Muscle layer of colon (tissue), 2 donors: ENCODE results near the gene SYT9.

Experiments used
- H3K27ac ChIP-seq: one replicate; pipeline ENCODE4 v1.7.0; 2013; ENCODE audit warnings: low read depth, mild to moderate bottlenecking, low read length, moderate library complexity
- H3K27me3 ChIP-seq, 2 donors: one replicate each; pipeline ENCODE4 v1.7.0; 2013; ENCODE audit warnings: low read length in 2 of 2, mild to moderate bottlenecking in 2 of 2; ENCODE audit not compliant: insufficient read depth in 2 of 2, control insufficient read depth in 1 of 2
- H3K36me3 ChIP-seq: one replicate; pipeline ENCODE4 v1.7.0; 2013; ENCODE audit warnings: mild to moderate bottlenecking, low read length; ENCODE audit not compliant: insufficient read depth
- H3K4me1 ChIP-seq: one replicate; pipeline ENCODE4 v1.7.0; 2013; ENCODE audit warnings: mild to moderate bottlenecking, low read length; ENCODE audit not compliant: insufficient read depth
- H3K4me3 ChIP-seq, 2 donors: one replicate each; pipeline ENCODE4 v1.7.0; 2013; ENCODE audit warnings: low read length in 2 of 2, low read depth in 1 of 2, mild to moderate bottlenecking in 1 of 2, moderate library complexity in 1 of 2
- H3K9ac ChIP-seq: one replicate; pipeline ENCODE4 v1.7.0; 2013; ENCODE audit warnings: low read length
- H3K9me3 ChIP-seq: one replicate; pipeline ENCODE4 v1.7.0; 2013; ENCODE audit warnings: mild to moderate bottlenecking, low read length
- donor health status: abdominal sarcoma.
- donor health status: Adenocarcinoma of cecum.

Gene SYT9

GRCh38 chr11:7414973-7415817 is 163.5 kb downstream of the SYT9 start:
- Histone ChIP-seq H3K9me3 (peaks cover 5% of the 10 kb centered on the region), H3K27me3 (no peaks in the 10 kb centered on the region), H3K4me1 (no peaks in the 10 kb centered on the region), H3K36me3 (no peaks in the 10 kb centered on the region), H3K9ac (no peak overlapping the region), H3K27ac (no peak overlapping the region), H3K4me3 (no peak overlapping the region)

GRCh38 chr11:7416080-7416479 is 164.4 kb downstream of the SYT9 start:
- Histone ChIP-seq H3K4me1 (no peaks in the 10 kb centered on the region), H3K27me3 (no peaks in the 10 kb centered on the region), H3K9ac (no peak overlapping the region), H3K36me3 (no peaks in the 10 kb centered on the region), H3K27ac (no peak overlapping the region), H3K9me3 (peaks cover 4% of the 10 kb centered on the region), H3K4me3 (no peak overlapping the region)

GRCh38 chr11:7417328-7417727 is 165.6 kb downstream of the SYT9 start:
- no peaks in the 10 kb centered on the region for H3K27me3 ChIP-seq
- H3K9me3 ChIP-seq: no peaks in the 10 kb centered on the region

GRCh38 chr11:7418061-7418460 is 166.4 kb downstream of the SYT9 start:
- no peaks in the 10 kb centered on the region for H3K4me1 ChIP-seq
- no peaks in the 10 kb centered on the region for H3K36me3 ChIP-seq
- no peak overlapping the region for H3K9ac ChIP-seq
- H3K9me3 ChIP-seq: no peaks in the 10 kb centered on the region
- H3K27ac ChIP-seq: no peak overlapping the region
- H3K27me3 ChIP-seq: no peaks in the 10 kb centered on the region
- H3K4me3 ChIP-seq: no peak overlapping the region

More at GRCh38 chr11:7417328-7417727, 165.6 kb downstream of the SYT9 start:
- Histone ChIP-seq H3K4me1 (no peaks in the 10 kb centered on the region), H3K9ac (no peak overlapping the region), H3K4me3 (no peak overlapping the region), H3K36me3 (no peaks in the 10 kb centered on the region), H3K27ac (no peak overlapping the region)

GRCh38 chr11:7418906-7419305 is 167.2 kb downstream of the SYT9 start:
- Histone ChIP-seq H3K27me3 (no peaks in the 10 kb centered on the region), H3K9me3 (no peaks in the 10 kb centered on the region), H3K36me3 (no peaks in the 10 kb centered on the region), H3K9ac (no peak overlapping the region), H3K27ac (no peak overlapping the region), H3K4me3 (no peak overlapping the region), H3K4me1 (no peaks in the 10 kb centered on the region)

GRCh38 chr11:7421136-7421535 is 169.4 kb downstream of the SYT9 start:
- Histone ChIP-seq H3K36me3 (no peaks in the 10 kb centered on the region), H3K4me1 (no peaks in the 10 kb centered on the region), H3K9ac (no peak overlapping the region)

GRCh38 chr11:7422544-7423331 is 171.0 kb downstream of the SYT9 start:
- Histone ChIP-seq H3K36me3 (no peaks in the 10 kb centered on the region), H3K9ac (no peak overlapping the region), H3K27me3 (no peaks in the 10 kb centered on the region), H3K9me3 (no peaks in the 10 kb centered on the region), H3K4me1 (no peaks in the 10 kb centered on the region), H3K27ac (no peak overlapping the region), H3K4me3 (no peak overlapping the region)

More at GRCh38 chr11:7421136-7421535, 169.4 kb downstream of the SYT9 start:
- Histone ChIP-seq H3K4me3 (no peak overlapping the region), H3K9me3 (no peaks in the 10 kb centered on the region), H3K27ac (no peak overlapping the region), H3K27me3 (no peaks in the 10 kb centered on the region)

GRCh38 chr11:7423946-7424345 is 172.2 kb downstream of the SYT9 start:
- Histone ChIP-seq H3K36me3 (no peaks in the 10 kb centered on the region), H3K4me3 (no peak overlapping the region), H3K9ac (no peak overlapping the region), H3K27me3 (no peaks in the 10 kb centered on the region), H3K9me3 (no peaks in the 10 kb centered on the region), H3K27ac (no peak overlapping the region), H3K4me1 (no peaks in the 10 kb centered on the region)

GRCh38 chr11:7427733-7428132 is 176.0 kb downstream of the SYT9 start:
- Histone ChIP-seq H3K36me3 (no peaks in the 10 kb centered on the region), H3K9me3 (no peaks in the 10 kb centered on the region), H3K4me1 (no peaks in the 10 kb centered on the region), H3K9ac (no peak overlapping the region), H3K4me3 (no peak overlapping the region), H3K27ac (no peak overlapping the region), H3K27me3 (no peaks in the 10 kb centered on the region)

GRCh38 chr11:7428196-7428595 is 176.5 kb downstream of the SYT9 start:
- H3K9me3 ChIP-seq: no peaks in the 10 kb centered on the region
- H3K9ac ChIP-seq: no peak overlapping the region
- no peak overlapping the region for H3K27ac ChIP-seq
- H3K36me3 ChIP-seq: no peaks in the 10 kb centered on the region
- no peaks in the 10 kb centered on the region for H3K4me1 ChIP-seq
- H3K27me3 ChIP-seq: no peaks in the 10 kb centered on the region
- no peak overlapping the region for H3K4me3 ChIP-seq

- Histone ChIP-seq H3K27me3 (no peaks in the 10 kb centered on the region), H3K4me3 (no peak overlapping the region), H3K9ac (no peak overlapping the region), H3K4me1 (no peaks in the 10 kb centered on the region), H3K9me3 (no peaks in the 10 kb centered on the region), H3K36me3 (no peaks in the 10 kb centered on the region), H3K27ac (no peak overlapping the region)
These were observed 178.8 kb downstream of the SYT9 start for GRCh38 chr11:7430496-7430895.
